Mesenchymal stem cell (in vitro differentiated cells and primary cell): Measurements from ENCODE around the gene WDFY3.

Source experiments
- DNase-seq: peaks from one replicate; pipeline ENCODE4 v3.0.0-alpha.2; 2013
- H2AFZ ChIP-seq: one replicate; pipeline ENCODE4 v1.6.1; 2013; ENCODE audit warnings: low read depth, mild to moderate bottlenecking, control low read depth, inconsistent platforms, low read length, moderate library complexity
- H2AK5ac ChIP-seq: 2 replicates; pipeline ENCODE4 v1.6.1; 2013; ENCODE audit warnings: low read length, moderate library complexity, mild to moderate bottlenecking, inconsistent platforms; ENCODE audit not compliant: severe bottlenecking
- H2BK120ac ChIP-seq: one replicate; pipeline ENCODE4 v1.6.1; 2013; ENCODE audit warnings: low read depth, mild to moderate bottlenecking, inconsistent platforms, low read length, moderate library complexity
- H2BK12ac ChIP-seq, 2 experiments: one replicate each; pipeline ENCODE4 v1.6.1; 2013; ENCODE audit warnings: inconsistent platforms in 2 of 2, low read length in 2 of 2, mild to moderate bottlenecking in 2 of 2, moderate library complexity in 2 of 2, control low read depth in 1 of 2
- H2BK15ac ChIP-seq: one replicate; pipeline ENCODE4 v1.6.1; 2013; ENCODE audit warnings: mild to moderate bottlenecking, low read depth, inconsistent platforms; ENCODE audit not compliant: poor library complexity, severe bottlenecking
- H2BK5ac ChIP-seq: 2 replicates; pipeline ENCODE4 v1.6.1; 2013; ENCODE audit warnings: low read depth, mild to moderate bottlenecking, low read length, control low read depth, inconsistent platforms; ENCODE audit not compliant: poor library complexity, severe bottlenecking
- H3K14ac ChIP-seq, 2 experiments: one replicate each; pipeline ENCODE4 v1.6.1; 2013; ENCODE audit warnings: inconsistent platforms in 2 of 2, low read length in 2 of 2, control low read depth in 1 of 2, mild to moderate bottlenecking in 1 of 2, moderate library complexity in 1 of 2
- H3K18ac ChIP-seq, 2 experiments: one replicate each; pipeline ENCODE4 v1.6.1; 2013; ENCODE audit warnings: inconsistent platforms in 2 of 2, low read length in 2 of 2, control low read depth in 1 of 2, low read depth in 1 of 2, mild to moderate bottlenecking in 1 of 2
- H3K23ac ChIP-seq, 2 experiments: one replicate each; pipeline ENCODE4 v1.6.1; 2013; ENCODE audit warnings: inconsistent platforms in 2 of 2, low read length in 2 of 2, mild to moderate bottlenecking in 2 of 2, moderate library complexity in 2 of 2, control low read depth in 1 of 2
- H3K27ac ChIP-seq: 2 replicates; pipeline ENCODE4 v1.5.1; 2013; ENCODE audit warnings: mild to moderate bottlenecking, moderate library complexity, low read length, control low read depth, inconsistent platforms; ENCODE audit not compliant: poor library complexity, severe bottlenecking
- H3K27me3 ChIP-seq, 2 experiments: 2 replicates each; pipeline versions ENCODE4 v1.6.1 to v1.7.0; 2013; ENCODE audit warnings: low read length in 2 of 2, mild to moderate bottlenecking in 2 of 2, moderate library complexity in 2 of 2, control low read depth in 1 of 2, inconsistent platforms in 1 of 2; ENCODE audit not compliant: control insufficient read depth in 1 of 2, insufficient read depth in 1 of 2
- H3K36me3 ChIP-seq, 2 experiments: 2 replicates each; pipeline versions ENCODE4 v1.6.1 to v1.7.0; 2013; ENCODE audit warnings: low read length in 2 of 2, control low read depth in 1 of 2, inconsistent platforms in 1 of 2, low read depth in 1 of 2, mild to moderate bottlenecking in 1 of 2; ENCODE audit not compliant: insufficient read depth in 2 of 2, control insufficient read depth in 1 of 2
- H3K4ac ChIP-seq, 2 experiments: one replicate each; pipeline ENCODE4 v1.6.1; 2013; ENCODE audit warnings: inconsistent platforms in 2 of 2, low read length in 2 of 2, mild to moderate bottlenecking in 2 of 2, moderate library complexity in 2 of 2, control low read depth in 1 of 2, low read depth in 1 of 2
- H3K4me1 ChIP-seq: 2 replicates; pipeline ENCODE4 v1.6.1; 2013; ENCODE audit warnings: low read depth, low read length, control low read depth; ENCODE audit not compliant: control insufficient read depth, insufficient read depth
- H3K4me2 ChIP-seq: 2 replicates; pipeline ENCODE4 v1.6.1; 2013; ENCODE audit warnings: low read length, mild to moderate bottlenecking, inconsistent platforms; ENCODE audit not compliant: poor library complexity, severe bottlenecking
- H3K4me3 ChIP-seq, 2 experiments: 2 replicates each; pipeline versions ENCODE4 v1.5.1 to v1.7.0; 2013; ENCODE audit warnings: low read length in 2 of 2, mild to moderate bottlenecking in 2 of 2, control low read depth in 1 of 2, low read depth in 1 of 2; ENCODE audit not compliant: insufficient read depth in 1 of 2
- H3K79me1 ChIP-seq: replicated peaks from 2 replicates; pipeline ENCODE4 v1.6.1; 2013; ENCODE audit warnings: mild to moderate bottlenecking, control low read depth, low read length, inconsistent platforms; ENCODE audit not compliant: poor library complexity, severe bottlenecking
- H3K9ac ChIP-seq: 2 replicates; pipeline ENCODE4 v1.7.0; 2013; ENCODE audit warnings: mild to moderate bottlenecking, low read length, moderate library complexity
- H3K9me3 ChIP-seq: 2 replicates; pipeline ENCODE4 v1.7.0; 2013; ENCODE audit warnings: mild to moderate bottlenecking, low read length; ENCODE audit not compliant: control insufficient read depth
- H4K8ac ChIP-seq: one replicate; pipeline ENCODE4 v1.6.1; 2013; ENCODE audit warnings: inconsistent platforms, mild to moderate bottlenecking, low read length, moderate library complexity
- H4K91ac ChIP-seq: one replicate; pipeline ENCODE4 v1.6.1; 2013; ENCODE audit warnings: mild to moderate bottlenecking, low read length, inconsistent platforms
- WGBS: methylation state at CpG from one replicate; pipeline ENCODE4 v1.1.7; 2013; ENCODE audit warnings: mixed read lengths; 5-methylcytosine and 5-hydroxymethylcytosine counted together

The WDFY3 gene

GRCh38 chr4:84931961-84932360 lies 34.5 kb downstream of the WDFY3 start:
- H2BK15ac ChIP-seq = no peak overlapping the region
- no peak overlapping the region for H3K14ac ChIP-seq
- no peak overlapping the region for H2BK120ac ChIP-seq
- H3K9me3 ChIP-seq = no peaks in the 10 kb centered on the region
- H3K4me1 ChIP-seq = no peaks in the 10 kb centered on the region
- H4K91ac ChIP-seq = no peak overlapping the region
- no peak overlapping the region for H2AK5ac ChIP-seq
- no peak overlapping the region for H2AFZ ChIP-seq
- 97% methylated on average over 2 of the region's 3 CpGs for WGBS
- no peak overlapping the region for H3K4ac ChIP-seq
- H3K79me1 ChIP-seq = peaks cover 16% of the 10 kb centered on the region
- peak overlapping the region in 1 of 2 experiments; percentile 6 for H2BK12ac ChIP-seq
- no peak overlapping the region for H3K18ac ChIP-seq
- H3K9ac ChIP-seq = no peak overlapping the region
- no peak overlapping the region for H3K4me3 ChIP-seq
- H3K36me3 ChIP-seq = peaks cover 12 to 40% of the 10 kb centered on the region in 2 experiments
- H2BK5ac ChIP-seq = no peak overlapping the region
- no peak overlapping the region for H4K8ac ChIP-seq
- no peak overlapping the region for H3K27ac ChIP-seq
- no peak overlapping the region for H3K4me2 ChIP-seq
- no peak for DNase-seq
- H3K27me3 ChIP-seq = no peaks in the 10 kb centered on the region
- no peak overlapping the region for H3K23ac ChIP-seq

DNA sequence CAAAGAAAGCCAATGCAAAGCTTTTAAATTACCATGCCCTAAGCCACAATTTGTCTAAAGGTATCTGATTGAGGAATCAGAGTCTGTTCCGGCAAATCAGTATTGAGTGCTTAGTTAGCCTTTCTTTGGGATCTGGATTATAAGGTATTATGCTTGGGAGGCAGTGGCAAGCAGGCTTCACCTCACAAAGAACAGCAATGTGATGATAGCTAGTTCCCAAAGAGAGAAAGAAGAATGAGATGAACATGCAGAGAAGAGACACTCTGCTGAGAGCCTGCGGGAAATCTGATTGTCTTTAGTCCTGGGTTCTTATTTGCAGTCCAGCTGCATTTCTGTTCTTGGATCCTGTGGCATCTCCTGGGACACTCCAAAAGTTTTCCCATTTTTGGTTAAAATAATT lies 35.2 kb downstream of the WDFY3 start:
- Histone ChIP-seq H2BK5ac (no peak overlapping the region), H3K79me1 (peaks cover 16% of the 10 kb centered on the region), H4K91ac (no peak overlapping the region), H2BK12ac (no peak overlapping the region), H3K18ac (no peak overlapping the region), H3K9ac (no peak overlapping the region), H3K4me3 (no peak overlapping the region), H4K8ac (no peak overlapping the region), H3K23ac (no peak overlapping the region), H3K36me3 (peaks cover 12 to 40% of the 10 kb centered on the region in 2 experiments), H3K4me1 (no peaks in the 10 kb centered on the region), H3K4ac (no peak overlapping the region), H3K14ac (no peak overlapping the region), H2AK5ac (no peak overlapping the region), H3K4me2 (no peak overlapping the region), H2BK15ac (no peak overlapping the region), H3K27me3 (no peaks in the 10 kb centered on the region), H2BK120ac (no peak overlapping the region), H3K27ac (no peak overlapping the region), H2AFZ (no peak overlapping the region), H3K9me3 (no peaks in the 10 kb centered on the region)
- 100% methylated on average over 2 of the region's 2 CpGs for WGBS
- DNase-seq = no peak

- Histone ChIP-seq H2BK5ac (no peak overlapping the region), H3K4me3 (no peak overlapping the region), H4K91ac (no peak overlapping the region), H3K27me3 (no peaks in the 10 kb centered on the region), H3K79me1 (peaks cover 18% of the 10 kb centered on the region), H2BK120ac (no peak overlapping the region), H3K4me1 (no peaks in the 10 kb centered on the region), H2AK5ac (no peak overlapping the region), H2AFZ (no peak overlapping the region), H3K18ac (no peak overlapping the region), H3K4ac (no peak overlapping the region), H3K9me3 (no peaks in the 10 kb centered on the region), H2BK12ac (no peak overlapping the region), H3K27ac (no peak overlapping the region), H2BK15ac (no peak overlapping the region), H3K36me3 (peaks cover 12 to 42% of the 10 kb centered on the region in 2 experiments), H3K23ac (no peak overlapping the region), H3K14ac (no peak overlapping the region), H4K8ac (no peak overlapping the region), H3K9ac (no peak overlapping the region), H3K4me2 (no peak overlapping the region)
- no peak for DNase-seq
- over 99% methylated on average over 4 of the region's 5 CpGs for WGBS
Measured at GRCh38 chr4:84928089-84928488, 38.4 kb downstream of the WDFY3 start.

- H2BK120ac ChIP-seq = no peak overlapping the region
- H2BK12ac ChIP-seq = no peak overlapping the region
- H3K4ac ChIP-seq = no peak overlapping the region
- no peaks in the 10 kb centered on the region for H3K4me1 ChIP-seq
- no peak overlapping the region for H3K18ac ChIP-seq
- H4K8ac ChIP-seq = no peak overlapping the region
- no peaks in the 10 kb centered on the region for H3K27me3 ChIP-seq
- no peaks in the 10 kb centered on the region for H3K9me3 ChIP-seq
- no peak overlapping the region for H3K9ac ChIP-seq
- 100% methylated on average over 2 of the region's 2 CpGs for WGBS
- no peak overlapping the region for H2BK5ac ChIP-seq
- no peak for DNase-seq
- no peak overlapping the region for H4K91ac ChIP-seq
- H3K27ac ChIP-seq = no peak overlapping the region
- H2BK15ac ChIP-seq = no peak overlapping the region
- no peak overlapping the region for H2AK5ac ChIP-seq
- H3K36me3 ChIP-seq = peaks cover 12 to 42% of the 10 kb centered on the region in 2 experiments
- no peak overlapping the region for H2AFZ ChIP-seq
- H3K4me3 ChIP-seq = no peak overlapping the region
- H3K79me1 ChIP-seq = peaks cover 20% of the 10 kb centered on the region
- no peak overlapping the region for H3K23ac ChIP-seq
- H3K4me2 ChIP-seq = no peak overlapping the region
- H3K14ac ChIP-seq = no peak overlapping the region
Measured at GRCh38 chr4:84927428-84927827, 39.1 kb downstream of the WDFY3 start.
